Measurements from ENCODE around the gene ARHGAP10.

Gene ARHGAP10

DNA sequence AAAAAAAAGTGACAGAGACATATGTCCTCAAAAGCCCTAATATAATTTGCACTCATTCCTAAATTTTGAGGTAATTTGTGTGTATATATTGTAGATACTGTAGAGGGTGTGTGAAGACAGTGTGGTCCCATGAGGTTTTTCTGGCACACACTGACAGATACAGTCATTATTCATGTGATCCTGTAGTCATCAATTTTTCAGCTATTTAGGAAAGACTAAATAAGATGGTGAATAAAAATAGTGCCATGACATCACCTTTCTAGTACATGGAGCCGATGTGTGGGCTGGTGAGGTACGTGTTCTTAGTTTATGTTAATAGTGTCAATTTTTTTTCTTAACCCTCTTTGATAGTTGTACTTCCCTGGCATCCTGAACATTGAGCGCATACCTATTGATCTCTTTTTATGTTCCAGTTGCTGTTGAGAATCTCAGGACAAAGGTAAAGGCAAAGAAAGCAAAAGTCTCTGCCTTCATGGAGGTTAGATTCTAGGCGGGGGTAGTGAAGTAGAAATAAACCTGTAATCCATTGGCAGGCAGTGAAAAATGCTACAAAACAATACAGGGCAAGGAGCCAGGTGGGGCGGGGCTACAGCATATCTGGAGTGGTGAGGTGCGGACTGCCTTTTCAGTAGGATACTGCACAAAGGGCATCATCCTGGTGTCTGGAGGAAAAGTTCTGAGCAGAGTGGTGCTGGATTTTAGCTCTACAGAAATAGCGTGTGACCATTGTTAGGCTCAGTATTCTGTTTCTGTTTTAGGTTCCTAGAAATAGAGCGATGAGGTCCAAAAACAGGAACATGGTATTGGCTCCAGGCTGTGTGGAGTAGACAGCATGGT lies 93.8 kb downstream of the ARHGAP10 start:
- no peak for DNase-seq (ENCODE audit: low spot score)

DNA sequence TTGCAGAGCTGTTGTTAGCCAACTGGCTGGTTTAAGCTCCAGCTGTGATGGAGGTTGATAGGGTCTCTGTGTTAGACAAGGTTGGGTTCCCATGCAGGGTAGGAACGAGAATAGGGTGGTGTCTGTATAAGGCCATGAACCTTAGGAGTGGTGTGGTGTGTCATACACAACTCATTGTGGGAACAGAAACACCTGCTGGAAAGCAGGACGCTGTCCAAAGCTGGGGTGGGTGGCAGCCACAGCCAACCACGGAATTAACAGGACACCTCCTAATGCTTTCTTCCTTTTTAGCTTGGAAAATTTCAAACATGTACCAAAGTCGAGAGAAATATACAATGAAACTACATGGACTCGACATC lies 94.4 kb downstream of the ARHGAP10 start:
- DNase-seq (ENCODE audit: low spot score), result no peak

DNA sequence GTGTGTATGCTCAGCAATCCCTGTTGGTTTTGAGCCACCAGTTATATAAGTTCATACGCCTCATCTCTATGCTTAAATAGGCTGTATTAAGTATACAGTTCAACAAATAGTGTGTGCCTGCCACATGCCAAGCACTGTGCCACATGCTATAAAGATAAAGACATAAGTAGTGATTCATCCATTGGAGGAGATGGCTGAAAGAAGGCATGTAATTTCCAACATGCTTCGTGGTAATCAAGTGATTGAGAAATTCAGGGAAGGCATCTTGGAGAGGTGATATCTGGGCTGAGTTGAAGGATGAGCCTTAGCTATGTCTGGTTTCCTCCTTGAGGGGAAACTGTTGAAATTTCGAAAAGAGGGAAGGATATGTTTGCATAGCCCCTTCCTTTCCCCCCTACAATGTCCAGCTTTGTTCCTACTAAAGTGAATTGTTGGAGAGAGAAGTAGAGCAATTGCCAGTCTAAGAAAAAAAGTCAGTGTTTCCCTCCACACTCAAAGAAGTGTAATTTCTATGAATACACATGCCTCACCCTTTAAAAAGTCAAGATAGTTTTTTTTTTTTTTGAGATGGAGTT lies 96.5 kb downstream of the ARHGAP10 start:
- DNase-seq (ENCODE audit: low spot score), result no peak

DNA sequence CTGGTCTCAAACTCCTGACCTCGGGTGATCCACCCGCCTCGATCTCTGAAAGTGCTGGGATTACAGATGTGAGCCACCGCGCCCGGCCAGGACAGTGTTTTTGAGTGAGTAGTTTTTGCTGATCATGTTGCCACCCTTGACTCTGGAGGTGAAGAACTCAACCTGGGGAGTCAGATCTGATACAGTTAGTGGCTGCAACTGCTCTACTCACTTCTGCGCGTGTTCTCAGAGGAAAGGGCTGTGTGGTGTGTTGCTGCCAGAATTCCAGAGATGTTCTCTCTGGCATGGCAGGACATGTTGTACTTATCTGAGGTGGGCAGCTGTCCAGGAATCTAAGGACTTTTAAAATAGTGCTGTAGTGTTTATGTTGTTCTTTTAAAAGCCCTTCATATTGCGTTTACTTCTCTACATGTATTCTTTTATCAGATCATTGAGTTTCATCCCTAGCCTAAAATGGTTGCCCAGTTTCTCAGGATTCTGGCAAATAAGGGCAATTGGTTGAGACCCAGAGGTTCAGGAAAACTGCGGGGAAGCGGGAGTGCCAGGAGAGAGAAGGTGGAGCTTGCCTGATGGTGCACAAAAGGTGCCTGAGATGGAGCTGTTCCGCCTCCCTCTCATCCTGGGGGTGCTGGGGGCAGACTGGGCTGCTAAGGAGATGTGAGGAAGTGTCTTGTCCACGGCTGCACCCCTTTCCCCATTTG lies 97.7 kb downstream of the ARHGAP10 start:
- no peak for DNase-seq (ENCODE audit: low spot score)

DNA sequence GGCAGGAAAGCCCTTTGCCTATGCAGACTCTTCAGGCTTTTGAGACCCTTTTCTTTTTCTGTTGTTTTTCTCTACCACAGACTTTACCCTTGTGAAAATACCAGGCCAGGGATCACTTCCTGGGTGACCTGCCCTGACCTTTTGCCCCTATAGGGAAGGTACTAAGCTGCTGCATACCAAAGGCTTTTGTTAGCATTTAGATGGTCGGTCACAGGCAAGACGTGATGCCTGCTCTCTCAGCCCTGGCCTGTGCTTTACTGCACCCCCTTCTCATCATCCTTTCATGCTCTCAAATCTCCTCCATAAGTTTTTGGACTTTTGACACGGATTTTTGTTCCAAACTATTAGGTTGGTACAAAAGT lies 98.2 kb downstream of the ARHGAP10 start:
- no peak for DNase-seq (ENCODE audit: low spot score)

DNA sequence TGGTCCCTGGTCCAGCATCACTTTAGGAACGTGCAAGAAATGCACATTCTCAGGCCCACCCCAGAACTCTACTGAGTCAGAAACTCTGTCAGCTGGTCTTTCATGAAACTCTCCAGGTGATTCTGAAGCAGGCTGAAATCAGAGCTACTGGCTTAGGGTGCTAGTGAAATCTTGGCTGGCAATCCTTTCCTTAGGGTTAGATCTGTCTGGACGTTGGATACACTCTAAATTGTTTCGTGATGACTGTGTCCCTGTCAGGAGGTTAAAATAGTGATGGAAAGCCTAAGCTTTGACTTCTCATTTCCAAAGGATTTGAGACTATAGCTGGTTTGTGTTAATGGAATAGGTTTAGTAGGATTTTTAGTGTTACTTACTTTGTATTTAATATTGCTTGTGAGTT lies 99.1 kb downstream of the ARHGAP10 start:
- no peak for DNase-seq (ENCODE audit: low spot score)

DNA sequence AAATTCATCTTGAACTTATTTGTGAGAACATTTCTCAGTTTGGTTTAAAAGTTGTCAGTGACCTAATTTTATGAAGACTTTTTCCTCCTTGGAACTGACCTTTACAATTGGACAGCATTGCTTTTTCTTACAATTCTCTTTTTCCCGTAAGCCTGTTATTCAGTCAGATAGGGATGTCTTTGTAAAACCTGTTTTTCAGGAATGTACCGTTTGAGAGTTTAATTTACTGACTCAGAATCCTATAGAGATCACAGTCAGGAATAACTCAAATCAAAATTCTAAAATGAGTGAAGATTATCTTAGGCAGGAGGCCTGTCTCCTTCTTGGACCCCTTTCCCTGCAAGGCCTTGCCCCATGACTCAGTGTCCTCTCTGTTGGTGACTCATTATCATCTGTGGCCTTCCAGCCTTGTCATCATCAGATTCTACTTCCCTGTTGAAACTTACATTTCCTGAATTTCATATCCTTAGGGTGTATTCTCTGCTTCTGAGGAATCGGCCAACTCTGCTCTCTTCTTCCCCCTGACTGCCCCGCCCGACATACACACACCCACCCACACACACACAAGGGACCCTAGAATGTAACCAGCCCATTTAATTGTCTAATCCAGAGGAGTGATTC lies 99.8 kb downstream of the ARHGAP10 start:
- DNase-seq (ENCODE audit: low spot score), result no peak

DNA sequence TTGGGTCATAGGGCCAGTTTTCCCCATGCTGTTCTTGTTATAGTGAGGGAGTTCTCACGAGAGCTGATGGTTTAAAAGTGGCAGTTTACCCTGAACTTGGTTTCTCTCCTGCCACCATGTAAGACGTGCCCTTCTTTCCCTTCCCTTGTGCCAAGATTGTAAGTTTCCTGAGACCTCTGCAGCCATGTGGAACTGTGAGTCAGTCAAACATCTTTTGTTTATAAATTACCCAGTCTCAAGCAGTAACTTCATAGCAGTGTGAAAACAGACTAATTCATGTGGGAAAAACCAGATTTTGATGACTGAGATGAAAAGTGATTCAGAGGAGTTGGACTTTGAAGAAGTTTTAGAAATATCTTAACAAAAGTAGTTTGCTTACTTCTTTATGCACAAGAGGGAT lies 101.4 kb downstream of the ARHGAP10 start:
- no peak for DNase-seq (ENCODE audit: low spot score)

DNA sequence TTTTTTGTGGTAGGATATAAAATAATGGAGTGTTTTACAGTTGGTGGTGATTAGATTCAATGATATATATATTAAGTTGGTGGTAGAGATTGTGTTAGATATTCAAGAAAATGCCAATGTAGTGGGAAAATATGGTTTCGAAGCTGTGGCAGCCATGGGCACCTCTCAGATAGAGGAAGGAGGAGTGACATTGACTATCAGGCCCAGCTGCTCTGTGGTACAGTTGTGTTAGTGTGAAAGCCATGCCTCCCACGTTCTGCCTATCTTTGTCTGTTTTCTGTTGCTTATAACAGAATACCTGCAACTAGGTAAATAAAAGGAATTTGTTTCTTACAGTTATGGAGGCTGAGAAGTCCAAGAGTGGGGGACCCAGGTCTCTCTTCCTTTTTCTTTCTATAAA lies 101.9 kb downstream of the ARHGAP10 start:
- no peak for DNase-seq (ENCODE audit: low spot score)

DNA sequence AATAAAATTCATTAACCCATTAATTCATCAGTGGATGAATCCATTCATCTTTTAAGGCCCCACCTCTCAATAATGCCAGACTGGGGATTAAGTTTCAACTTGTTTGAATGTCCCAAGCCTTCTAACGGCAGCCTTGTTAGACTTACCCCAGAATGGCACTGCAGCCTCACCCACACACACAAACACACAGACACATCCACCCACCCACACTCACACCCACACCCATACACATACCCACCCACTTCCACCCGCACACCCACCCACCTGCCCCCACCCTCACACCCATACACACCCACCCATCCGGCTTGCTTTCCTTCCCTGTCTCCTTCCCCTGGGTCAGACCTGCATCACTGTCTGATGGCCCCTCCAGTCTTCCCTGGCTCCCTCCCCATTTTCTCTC lies 102.6 kb downstream of the ARHGAP10 start:
- no peak for DNase-seq (ENCODE audit: low spot score)

DNA sequence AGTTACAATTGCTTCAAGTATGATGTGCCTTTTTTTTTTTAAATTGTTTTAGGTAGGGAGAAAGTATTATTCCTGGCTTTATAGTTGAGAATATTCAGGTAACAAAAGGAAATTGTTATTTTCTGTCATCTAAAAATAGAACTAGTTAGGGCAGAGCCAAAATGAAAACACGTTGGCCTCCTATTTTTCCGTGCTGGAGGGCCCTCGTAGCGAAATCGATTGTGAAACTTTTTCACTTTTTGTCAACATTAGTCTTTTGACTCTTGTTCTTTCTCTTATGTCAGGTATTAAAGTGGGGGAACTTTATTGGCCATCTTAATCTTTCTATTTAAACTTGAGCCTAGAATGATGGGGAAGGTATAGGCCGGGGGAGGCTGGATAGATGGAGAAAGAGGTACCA lies 104.9 kb downstream of the ARHGAP10 start:
- DNase-seq (ENCODE audit: low spot score), result no peak

DNA sequence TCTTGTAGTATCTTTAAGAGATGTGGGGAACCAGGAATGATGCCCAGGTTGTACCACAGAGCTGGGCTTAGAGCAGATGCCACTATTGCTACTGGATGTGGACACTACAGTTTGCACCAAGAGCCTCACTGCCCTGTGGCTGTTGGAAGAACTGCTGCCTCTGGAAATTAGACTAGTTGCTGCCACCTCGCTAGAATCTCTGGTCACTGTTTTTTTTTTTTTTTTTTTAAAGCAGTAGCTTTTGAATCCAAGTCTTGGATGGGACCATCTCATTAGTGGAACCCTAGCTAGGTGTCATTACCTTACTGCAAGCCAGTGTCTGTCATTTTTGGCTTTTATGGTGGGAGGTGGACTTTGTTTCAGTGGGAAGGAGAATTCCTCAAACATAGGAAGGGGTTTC lies 105.5 kb downstream of the ARHGAP10 start:
- peak; percentile 10 for DNase-seq (ENCODE audit: low spot score)

DNA sequence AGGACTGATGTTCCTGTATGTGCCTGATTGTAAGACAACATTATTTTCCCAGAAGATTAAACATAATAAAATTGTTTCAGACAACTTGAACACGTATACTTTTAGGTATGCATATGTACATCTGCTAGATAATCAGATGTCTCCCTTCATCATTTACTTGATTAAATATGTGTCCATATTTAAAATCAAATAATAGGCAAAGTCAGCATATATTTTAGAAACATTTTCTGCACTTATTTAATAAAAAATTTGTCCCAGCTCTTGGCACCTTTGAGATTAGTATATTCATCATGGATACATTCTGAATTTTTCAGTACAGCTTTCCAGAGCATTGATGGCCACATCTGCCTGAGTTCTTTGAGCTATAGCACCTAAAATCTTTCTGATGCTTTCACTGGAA lies 106.0 kb downstream of the ARHGAP10 start:
- DNase-seq (ENCODE audit: low spot score), result no peak

DNA sequence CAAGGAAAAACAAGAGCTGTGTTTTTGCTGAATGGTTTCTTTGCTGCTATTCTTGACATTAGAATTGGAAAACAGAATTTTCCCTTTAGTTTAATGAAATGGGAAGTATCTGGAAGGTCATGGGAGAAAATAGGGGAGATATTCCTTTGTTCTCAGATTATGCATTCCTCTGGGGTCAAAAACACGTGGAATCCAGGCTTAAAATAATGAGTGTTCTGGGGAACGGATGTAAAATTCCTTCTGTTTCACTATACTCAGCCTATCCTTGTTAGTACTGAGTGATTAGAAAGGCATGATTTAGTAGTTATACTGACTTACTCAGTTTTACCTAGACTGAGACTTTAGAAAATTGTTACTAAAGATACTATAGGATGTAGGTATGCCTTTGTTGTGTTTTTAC lies 107.3 kb downstream of the ARHGAP10 start:
- DNase-seq (ENCODE audit: low spot score), result no peak

DNA sequence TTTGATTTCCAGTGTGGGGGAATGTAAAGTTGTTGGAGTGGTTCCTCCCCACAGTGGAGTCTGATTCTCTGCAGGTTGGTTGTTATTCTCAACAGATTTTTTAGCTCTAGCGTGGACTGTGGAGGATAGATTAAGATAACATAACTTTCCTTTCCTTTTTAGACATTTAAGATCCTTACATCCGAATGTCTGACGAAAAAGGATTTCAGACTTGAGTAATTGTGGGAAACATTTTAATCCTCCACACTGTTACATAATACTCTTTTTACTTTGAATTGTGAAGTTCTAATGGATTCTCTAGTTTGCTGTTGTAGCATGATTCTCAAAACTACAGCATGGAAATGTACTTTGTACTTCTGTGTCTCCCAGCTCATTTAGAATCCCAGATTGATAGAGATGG lies 107.8 kb downstream of the ARHGAP10 start:
- no peak for DNase-seq (ENCODE audit: low spot score)

DNA sequence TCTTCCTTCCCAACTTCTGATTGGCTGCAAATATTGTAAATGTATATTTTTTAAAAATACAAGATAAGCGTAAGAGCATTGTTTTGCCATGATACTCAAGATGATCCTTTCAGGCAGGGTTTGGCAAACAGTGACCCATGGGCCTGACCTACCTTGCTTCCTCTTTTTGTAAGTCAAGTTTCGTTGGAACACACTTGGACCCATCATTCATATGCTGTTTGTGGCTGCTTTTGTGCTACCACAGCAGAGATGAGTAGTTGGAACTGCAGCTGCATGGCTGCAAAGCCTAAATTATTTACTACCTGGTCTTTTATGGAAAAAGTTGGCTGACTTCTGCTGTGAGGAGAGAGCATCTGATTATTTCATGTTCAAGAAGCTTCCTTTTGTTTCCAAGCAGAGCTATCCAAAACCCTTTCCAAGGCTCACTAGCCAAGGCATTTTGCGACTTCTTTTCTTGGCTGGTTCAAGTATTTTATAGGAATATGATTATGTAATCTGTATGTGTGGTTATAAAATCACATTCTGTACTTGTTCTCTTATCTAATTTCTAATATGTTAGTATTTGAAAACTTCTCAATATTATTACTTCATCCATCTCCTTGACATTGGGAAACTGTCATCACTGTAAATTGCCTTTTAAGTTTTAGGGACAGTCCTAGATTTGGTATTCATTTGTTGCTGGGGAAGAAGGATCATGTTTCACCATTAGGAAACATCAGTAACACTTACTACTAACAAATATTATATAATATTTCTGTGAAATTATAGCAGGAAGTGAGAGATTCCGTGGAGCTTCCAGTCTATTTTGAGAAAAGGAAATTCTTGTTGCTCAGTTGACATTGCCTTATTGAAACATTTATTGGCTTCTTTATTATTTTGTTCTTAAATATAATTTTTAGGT lies 109.2 kb downstream of the ARHGAP10 start:
- DNase-seq (ENCODE audit: low spot score), result no peak

DNA sequence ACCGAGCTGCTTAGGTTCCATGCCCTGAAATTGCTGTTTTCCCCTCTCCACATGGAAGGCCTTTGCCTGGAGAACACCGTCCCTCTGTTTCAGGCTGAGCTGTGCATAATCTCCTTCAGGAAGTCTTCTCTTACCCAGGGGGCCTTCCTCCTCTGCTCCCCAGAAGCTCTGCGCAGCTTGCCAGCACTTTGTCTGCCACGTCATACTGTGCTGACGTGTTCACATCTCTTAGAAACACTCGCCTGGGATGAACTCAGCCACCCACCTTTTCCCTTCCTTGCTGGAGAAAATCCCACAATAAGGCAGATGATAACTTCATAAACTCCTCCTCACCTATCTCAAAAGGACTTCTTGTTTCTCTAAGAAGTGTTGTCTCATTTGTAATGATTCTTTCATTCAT lies 110.7 kb downstream of the ARHGAP10 start:
- no peak for DNase-seq (ENCODE audit: low spot score)

DNA sequence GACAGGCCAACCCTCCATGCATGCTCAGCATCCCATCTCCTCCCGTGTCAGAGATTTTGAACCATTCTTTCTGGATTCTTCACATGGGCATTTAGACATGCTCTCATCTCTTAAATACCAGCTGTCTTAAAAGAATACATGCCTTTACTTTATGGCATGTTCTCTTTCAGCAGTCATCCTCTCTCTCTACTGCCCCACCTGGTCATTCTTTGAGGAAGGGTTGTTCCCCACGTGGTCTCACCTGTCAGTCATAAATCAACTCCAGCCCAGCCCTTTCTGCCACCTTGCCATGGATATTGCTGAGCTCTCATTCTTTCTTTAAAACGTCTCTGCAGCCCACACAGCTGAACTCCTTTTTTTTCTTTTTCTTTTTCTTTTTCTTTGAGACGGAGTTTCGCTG lies 111.3 kb downstream of the ARHGAP10 start:
- peak; percentile 90 for DNase-seq (ENCODE audit: low spot score)

DNA sequence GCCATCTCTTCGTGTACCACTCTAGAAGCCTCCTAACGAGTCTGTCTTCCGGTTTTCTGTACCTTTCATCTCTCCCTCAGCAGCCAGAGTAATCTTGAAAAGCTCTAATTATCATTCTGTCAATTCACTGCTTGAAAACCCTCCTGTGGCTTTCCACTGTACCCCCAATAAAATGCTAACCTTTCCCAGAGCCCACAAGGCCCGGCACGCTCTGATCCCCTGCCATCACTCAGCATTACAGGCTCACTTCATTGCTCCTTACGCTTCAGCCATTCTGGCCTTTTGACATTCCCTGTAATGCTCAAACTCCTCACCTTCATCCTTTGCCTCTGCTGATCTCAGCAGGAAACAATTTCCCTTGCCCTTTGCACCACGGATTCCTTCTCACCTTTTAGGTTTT lies 112.9 kb downstream of the ARHGAP10 start:
- DNase-seq (ENCODE audit: low spot score), result no peak

DNA sequence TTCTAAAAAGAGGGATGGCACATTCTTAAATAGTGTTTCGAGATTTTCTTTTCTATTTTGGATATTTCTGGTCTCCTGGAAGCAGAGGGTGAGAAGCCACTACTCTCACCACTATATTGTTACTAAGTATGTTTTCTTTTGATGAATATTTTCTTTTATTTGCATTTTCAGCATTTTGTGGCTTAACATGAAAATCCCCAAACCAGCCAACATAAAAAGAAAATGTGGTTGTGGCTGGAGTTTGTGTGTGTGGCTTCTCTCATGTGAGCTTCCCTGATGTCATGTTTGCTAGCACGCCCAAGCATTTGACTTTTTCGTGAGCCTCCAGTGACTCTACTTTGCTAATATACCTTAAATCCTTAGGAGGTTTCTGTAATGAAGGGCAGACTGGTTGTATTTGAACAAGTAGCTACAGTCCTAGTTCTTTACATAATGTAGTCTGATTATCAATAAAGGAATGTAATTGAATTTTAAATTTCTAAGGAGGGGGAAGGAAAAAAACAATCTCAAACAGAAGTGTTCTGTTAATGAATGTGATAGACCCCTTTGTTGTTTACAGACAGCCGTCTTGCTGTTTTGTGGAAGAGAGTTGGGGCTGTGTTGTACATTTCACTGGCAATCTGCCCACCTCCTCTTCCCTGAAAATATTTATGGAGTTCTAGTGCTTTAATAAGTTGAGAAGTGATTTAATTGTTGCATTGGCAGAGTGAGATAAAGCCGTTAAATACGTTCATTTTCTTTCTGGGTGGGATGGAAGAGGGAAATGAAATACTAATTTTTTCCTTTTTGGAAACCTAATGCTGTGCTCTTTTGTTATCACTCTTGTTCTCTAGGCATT lies 114.6 kb downstream of the ARHGAP10 start:
- no peak for DNase-seq (ENCODE audit: low spot score)

Measured in HuH-7 (cell line).